COR-L47 (cell line): ENCODE results near the gene RCBTB1.
"Not testable (repeated sequence)": the region's sequence is repeated elsewhere in the genome, so short reads cannot be mapped to it uniquely, and the experiment has no call there.

ENCODE experiments used
- DNase-seq: peaks from one replicate; lab custom pipeline; 2025; lab: John Stamatoyannopoulos, UW

RCBTB1 gene

DNA sequence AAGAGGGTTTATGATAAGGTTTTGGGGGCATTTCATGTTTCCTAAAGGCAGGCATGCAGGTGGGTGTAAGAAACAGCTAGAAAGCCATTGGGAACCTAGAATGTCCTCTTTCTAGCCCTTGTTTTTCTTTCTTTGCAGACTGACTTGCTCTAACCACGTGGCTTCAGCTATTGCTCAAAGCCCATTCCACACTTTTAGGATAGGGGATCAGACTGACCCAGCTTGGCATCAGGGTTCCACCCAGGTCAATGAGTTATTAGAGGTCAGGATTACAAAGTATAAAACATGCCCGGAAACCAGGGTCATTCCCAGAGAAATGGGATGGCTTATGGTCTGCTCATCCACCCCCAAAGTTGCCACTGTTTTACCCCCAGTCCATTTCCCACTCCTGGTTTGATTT is 72.8 kb downstream of the RCBTB1 start:
- DNase-seq = no peak

DNA sequence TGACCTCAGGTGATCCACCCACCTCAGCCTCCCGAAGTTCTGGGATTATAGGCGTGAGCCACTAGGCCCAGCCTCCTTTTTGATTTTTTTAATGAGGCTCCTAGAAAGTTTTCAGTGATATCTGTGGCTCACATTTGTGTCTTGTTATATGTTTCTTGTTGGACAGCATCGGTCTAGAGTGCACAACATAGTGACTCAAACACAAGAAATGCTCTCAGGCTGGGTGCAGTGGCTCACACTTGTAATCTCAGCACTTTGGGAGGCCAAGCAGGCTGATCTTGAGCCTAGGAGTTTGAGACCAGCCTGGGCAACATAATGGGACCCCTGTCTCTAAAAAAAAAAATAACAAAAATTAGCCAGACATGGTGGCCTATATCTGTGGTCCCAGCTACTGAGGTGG is 81.4 kb downstream of the RCBTB1 start:
- no peak for DNase-seq

DNA sequence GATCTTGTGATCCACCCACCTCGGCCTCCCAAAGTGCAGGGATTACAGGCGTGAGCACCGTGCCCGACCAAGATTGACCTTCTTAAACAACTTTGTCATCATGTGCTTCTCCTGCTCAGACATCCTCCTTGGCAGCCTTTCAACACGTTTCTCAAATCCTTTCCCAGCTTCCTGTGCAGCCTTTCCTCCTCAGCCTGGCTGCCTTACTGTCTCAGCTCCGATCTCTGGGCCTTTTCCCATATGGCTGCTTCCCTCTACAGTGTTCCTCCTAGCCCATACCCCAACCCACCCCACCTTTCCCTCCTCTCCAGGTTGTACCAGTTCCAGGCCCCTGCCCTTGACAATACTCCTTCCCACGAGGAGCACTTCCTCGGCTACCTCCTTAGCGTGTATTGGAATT is 82.4 kb downstream of the RCBTB1 start:
- no peak for DNase-seq

DNA sequence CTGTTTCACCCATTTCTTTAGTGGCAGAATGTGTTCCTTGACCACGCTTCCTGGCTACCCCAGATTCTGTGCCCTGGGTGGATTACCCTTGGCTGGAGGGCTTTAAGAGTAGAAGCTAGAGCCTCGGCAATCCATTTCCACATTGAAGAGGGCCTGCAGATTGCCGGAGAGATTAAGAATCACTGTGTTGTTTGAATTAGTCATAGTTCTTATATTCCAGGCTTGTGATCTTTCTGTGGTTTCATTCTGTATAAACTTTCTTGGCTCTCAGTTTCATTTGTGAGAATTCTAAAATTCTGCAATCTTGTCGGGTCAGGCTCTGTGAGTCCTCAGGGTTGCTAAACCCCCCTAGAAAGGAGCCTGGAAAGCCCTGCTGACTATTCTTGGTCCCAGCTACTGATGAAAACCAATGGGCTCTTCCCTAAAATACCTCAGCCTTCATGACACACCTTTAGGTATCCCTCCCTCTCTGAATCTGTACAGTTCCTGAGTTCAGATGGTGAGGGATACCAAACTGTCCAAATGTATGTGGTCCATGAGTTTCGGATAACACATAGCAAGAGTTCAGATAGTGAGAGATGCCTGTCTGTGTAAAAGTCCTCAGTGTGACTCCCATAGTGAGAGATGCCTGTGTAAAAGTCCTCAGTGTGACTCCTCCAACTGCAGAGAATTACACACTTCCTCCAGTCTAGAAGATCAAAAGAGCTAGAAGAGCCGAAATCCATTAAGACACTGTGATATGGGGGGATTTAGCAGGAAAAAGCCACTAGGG is 85.3 kb downstream of the RCBTB1 start:
- no peak for DNase-seq

DNA sequence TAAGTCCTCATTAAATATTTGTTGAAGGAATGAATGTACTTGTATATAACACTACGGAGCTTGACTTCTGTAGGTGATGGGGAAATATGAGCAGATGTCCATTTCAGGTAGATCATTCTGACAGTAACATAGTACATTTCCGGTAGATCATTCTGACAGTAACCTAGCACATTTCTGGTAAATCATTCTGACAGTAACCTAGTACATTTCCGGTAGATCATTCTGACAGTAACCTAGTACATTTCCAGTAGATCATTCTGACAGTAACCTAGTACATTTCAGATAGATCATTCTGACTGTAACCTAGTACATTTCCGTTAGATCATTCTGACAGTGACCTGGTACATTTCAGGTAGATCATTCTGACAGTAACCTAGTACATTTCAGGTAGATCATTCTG is 87.2 kb downstream of the RCBTB1 start:
- DNase-seq = no peak

DNA sequence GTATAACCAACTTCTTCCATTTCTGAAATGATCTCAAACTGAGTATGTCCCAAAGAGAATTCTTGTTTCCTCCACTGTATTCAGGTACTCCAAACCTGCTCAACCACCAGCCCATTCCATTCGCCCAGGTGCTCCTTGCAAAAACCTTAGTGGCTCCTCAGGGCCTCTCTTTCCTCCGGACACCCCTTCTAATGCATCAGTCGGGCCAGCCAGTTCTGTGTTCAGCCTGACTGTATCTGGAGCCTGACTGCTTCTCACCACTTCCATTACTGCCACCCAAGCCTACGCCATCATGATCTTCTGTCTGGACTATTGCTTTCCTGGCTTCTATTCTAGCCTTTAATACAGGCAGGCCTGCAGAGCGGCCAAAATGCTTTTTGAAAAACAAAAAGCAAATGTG is 88.1 kb downstream of the RCBTB1 start:
- no peak for DNase-seq

DNA sequence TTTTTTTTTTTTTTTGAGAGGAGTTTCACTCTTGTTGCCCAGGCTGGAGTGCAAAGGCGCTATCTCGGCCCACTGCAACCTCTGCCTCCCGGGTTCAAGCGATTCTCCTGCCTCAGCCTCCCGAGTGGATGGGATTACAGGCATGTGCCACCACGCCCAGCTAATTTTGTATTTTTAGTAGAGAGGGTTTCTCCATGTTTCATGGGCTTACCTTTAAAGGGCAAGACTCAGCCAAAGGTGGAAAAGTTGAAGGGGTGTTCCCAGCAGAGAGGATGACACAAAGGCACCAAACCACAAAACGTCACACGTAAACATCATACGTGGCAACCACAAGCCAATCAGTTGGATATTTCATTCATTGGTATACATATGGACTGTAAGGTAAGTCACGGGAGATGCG is 88.5 kb downstream of the RCBTB1 start:
- not testable (repeated sequence) for DNase-seq

DNA sequence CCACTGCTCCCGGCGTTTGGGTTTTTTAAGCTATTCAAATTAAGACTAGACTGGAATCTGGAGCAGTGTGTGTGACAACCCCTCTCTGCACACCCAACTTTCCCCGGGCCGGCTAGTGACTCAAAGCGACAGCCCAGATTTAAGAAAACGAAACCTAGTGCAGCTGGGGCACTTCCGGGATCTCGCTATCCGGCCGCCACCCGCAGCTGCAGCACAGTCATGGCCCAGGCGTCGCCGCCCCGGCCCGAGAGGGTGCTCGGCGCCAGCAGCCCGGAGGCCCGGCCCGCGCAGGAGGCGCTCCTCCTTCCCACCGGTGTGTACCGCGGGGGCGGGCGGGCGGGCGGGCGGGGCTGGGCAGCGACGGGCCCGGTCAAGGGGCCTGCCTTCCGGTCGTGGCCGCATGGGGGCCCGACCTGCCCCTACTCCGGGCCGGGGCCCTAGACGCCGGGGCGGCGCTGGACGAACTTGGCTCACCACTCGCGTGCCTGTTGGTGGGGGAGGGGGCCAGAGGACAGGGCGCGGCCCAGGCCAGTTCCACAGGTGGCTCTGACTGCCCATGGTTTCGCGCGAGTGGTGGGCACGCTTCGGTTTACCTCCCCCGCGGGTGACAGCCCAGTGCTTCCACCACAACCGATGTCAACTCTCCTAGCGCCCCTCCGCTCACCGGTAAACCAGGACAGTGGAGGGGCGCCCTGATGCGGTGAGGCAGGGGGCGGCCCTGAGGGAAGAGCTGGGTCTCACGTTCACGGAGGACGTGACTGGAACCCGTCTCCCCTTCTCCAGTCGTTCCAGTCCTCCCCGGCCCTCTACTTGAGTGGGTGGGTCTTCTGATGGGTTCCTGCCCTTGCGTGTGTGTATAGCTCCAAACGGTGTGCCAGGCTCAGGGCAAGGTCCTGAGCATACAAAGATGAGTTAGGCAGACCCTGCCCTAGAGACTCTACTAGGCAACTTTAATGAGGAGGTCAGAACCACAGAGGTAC is 89.3 kb downstream of the RCBTB1 start, which contains the start of gene PHF11:
PHF11 (plus strand) TSS at position 171 of the 980 bp plus-strand sequence; CDS start at position 220, 49 bp downstream.
- no peak for DNase-seq

DNA sequence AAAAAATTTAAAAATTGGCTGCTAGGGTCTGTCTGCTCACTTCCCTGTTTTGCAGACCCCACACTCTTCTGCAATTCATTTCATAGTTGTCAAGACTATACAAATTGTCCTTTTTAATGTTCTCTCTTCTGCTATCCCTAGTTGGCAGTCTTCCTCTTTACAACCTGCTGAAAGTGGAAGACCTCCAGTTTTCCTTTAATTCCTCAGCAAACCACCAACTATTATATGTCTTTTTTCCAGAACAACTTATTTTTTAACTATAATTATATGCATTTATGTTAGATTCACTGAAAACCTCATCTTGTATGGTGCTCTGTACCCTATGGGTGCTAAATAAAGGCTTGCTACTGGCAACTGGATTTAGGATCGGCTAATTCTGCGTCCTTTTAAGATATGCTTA is 90.7 kb downstream of the RCBTB1 start:
- no peak for DNase-seq

DNA sequence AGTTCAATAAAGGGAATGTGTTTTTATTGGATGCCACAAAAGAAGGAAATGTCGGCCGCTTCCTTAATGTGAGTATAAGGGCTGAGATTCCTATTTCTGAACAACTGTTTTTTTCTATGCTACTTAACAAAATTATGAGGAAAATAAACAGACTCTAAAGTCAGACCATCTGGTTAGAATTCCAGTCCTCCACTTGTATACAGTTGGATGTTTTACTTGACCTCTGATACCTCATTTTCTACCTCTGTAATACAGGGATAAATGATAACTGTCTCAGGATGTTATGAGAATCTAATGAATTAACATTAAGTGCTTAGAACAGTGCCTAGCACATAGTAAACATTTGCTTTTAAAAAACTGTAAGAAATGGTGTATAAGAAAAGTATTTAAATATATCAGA is 96.8 kb downstream of the RCBTB1 start:
- no peak for DNase-seq
